ENCODE data around the gene P2RY2. TPM values are rescaled to one million over a fixed set of nuclear protein-coding genes. Genes with fewer than 3 reads are reported as not detected.
"Not testable (repeated sequence)": the region's sequence is repeated elsewhere in the genome, so short reads cannot be mapped to it uniquely, and the experiment has no call there.

The P2RY2 gene
- polyA plus RNA-seq, 1 donor = 0.58 TPM

DNA sequence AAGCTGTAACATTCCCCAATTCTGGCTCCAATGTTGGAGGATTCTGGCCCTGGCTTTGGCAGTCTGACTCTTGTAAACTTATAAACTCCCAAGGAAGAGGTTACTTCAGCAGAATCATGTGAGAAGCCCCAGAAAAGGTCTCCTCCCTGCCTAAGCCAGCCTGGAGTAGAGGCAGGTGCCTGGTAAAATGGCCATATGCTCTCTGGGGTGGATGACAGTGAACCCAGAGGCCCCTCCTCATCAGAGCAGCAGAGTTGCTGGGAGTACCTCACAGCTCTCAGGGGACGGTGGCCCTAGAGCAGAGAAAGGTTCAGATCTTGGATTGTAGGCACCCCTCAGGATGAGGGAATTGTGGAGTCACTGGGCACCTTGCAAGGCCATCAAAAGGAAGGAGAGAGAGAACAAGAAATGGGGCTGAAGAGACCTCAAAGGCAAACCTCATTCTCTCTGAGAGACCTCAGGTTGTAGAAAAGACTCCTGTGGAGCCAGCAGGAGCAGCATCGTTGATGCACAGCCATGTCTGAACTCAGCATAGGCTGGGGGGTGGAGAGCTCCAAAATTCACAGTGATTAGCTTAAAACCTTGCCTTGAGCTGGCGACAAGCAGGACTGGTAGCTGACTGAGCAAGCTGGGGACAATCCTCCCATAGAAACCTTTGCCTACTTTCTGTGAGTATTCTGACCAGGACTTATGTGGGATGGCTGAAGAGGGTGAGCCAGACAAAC is 49.2 kb downstream of the P2RY2 start:
- DNase-seq = no peak

DNA sequence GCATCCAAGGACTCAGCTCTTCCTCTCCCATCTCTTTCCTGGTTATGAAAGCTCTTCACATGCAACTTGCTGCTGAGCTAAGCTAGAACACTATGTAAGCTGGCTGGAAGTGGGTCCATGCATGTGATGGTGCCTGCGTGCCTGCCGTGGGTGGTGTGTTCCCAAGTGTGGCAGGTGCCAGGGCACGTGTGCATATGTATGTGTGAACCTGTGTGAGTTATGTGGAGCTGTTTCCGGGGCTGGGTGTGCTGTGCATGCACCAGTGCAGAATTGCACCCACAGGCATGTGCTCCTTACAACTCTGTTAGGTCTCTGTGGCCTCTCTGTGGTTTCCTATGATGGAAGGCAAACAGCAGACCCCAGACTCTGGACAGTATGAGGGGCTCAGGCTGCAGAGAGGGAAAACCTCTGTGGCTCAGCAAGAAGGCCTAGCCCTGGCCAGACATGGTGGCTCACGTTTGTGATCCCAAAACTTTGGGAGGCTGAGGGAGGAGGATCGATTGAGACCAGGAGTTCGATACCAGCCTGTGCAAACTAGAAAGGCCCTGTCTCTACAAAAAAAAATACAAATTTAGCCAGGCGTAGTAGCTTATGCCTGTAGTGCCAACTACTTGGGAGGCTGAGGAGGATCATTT is 49.9 kb downstream of the P2RY2 start:
- no peak for DNase-seq

DNA sequence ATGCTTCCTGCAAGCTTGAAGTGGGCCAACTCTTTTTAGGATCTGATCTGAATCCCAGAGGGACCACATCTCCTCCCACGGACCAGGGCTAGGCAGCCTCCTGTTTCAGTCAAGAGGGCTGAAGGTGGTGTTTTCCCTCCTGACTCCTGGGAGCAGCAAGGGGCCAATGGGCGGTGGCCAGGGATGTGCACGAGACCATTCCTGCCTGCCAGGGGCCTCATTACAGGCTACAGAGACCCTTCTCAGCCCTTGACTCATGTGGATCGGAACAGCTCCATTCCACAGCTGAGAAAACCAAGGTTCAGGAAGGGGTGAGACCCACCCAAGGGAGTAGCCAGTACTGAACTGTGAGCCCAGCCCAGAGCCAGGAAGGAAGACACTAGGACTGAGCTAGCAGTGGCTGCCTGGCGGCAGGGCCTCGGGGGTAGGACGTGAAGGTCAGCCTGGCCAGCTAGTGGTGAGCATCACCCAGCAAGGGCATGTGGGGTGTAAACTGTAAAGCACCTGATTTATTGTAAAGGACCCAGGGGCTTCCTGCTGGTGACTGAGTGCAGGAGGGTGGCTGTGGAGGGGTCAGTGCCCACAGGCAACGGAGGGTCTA is 50.7 kb downstream of the P2RY2 start:
- DNase-seq = no peak

- no peak for DNase-seq
Observed at GRCh38 chr11:73269459-73270015, 51.5 kb downstream of the P2RY2 start.

GRCh38 chr11:73270016-73270854 is 52.2 kb downstream of the P2RY2 start:
- DNase-seq = no peak

DNA sequence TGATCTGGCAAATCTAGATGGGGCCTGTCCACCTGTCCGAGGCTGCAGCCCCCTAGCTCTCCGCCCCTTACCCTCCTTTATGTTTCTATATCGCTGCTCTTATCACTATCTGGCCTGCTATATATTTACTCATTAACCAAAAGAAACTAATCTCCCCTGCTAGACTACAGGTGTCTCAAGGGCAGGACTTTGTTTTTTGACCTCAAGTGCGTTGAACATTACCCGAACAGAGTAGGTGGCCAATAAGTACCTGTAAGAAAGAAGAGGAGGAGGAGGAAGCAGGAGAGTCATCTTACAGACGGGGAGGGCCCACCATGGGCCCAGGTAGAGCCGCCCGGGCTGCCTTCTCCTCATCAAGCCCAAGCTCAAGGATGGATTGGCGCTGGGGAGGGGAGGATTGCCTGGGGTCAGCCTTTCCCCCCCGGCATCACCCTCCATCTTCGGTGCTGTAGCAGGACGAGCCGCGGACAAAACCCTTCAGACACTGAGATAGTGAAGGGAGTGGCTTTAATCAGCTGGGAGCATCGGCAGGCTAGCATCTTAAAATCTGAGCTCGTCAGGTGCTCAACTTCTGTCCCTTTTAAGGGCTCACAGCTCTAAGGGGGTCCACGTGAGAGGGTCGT is 52.9 kb downstream of the P2RY2 start:
- no peak for DNase-seq

GRCh38 chr11:73271478-73271865 is 53.4 kb downstream of the P2RY2 start:
- not testable (repeated sequence) for DNase-seq

DNA sequence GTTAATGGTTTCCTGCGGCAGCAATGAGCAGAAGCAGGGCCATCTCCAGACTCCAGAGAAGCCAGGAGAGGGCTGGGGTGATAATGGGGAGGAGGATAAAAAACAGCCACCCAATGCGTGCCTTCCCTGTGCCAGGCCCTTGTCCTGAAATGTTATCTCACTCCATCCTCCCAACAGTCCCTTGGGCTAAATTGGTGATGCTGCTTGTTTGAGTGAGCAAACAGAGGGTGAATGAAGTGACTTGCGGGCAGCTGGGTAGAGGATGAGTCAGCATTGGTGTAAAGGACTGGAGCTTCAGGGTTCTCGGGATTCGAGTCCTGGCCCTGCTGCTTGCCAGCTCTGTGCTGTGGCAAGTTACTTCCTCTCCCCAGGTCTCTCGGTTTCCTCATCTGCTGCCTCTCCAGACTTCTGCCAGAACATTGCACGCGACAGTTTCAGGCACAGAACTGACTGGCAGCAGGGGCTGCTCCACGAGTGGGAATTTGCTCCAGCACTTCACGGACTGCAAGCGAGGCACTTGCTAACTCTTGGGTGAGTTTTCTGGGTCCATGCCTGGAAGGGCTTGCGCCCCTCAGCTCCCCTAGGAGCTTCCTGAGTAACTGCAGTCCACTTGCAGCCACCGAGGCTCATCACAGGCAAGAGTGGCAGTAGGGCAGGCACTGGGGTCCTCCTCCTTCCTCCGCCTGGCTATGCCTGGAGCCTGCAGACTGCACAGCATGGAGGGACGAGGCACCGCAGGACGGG is 54.0 kb downstream of the P2RY2 start, which contains the start of gene P2RY6:
P2RY6 (plus strand) TSS at position 403 of the 744 bp plus-strand sequence. CDS start 24,181 bp downstream, outside the sequence.
- no peak for DNase-seq

DNA sequence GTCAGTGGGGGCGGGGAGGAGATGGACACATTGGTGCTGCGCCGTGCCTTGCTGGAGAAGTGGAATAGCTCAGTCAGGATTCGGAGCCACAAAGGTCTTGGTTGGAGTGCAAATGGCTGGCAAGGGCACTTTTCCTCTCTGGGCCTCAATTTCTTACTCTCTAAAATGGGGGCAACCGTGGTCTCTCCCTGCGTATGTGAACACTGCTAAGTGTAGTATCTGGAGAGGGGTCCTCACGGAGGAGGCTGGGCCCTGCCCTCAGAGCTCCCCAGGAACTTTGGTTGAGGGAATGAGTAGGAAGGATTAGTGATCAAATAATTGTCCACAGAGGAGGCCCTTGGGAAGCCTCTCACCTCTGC is 54.6 kb downstream of the P2RY2 start:
- DNase-seq = no peak

GRCh38 chr11:73273222-73273895 is 55.3 kb downstream of the P2RY2 start:
- no peak for DNase-seq

DNA sequence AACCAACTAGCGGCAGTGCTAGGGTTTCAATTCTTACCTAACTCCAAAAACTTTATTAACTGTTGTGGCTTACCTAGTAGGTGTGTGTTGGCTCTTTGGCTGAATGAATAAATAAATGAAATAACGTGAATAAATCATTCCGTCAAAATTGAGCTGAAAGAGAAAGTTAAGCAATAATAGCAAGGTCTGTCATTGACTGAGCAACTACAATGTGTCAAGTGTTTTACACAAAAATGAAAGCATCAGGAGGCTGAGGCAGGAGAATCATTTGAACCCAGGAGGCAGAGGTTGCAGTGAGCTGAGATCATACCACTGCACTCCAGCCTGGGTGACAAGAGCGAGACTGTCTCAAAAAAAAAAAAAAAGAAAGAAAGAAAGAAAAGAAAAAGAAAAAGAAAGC is 56.1 kb downstream of the P2RY2 start:
- DNase-seq = not testable (repeated sequence)

DNA sequence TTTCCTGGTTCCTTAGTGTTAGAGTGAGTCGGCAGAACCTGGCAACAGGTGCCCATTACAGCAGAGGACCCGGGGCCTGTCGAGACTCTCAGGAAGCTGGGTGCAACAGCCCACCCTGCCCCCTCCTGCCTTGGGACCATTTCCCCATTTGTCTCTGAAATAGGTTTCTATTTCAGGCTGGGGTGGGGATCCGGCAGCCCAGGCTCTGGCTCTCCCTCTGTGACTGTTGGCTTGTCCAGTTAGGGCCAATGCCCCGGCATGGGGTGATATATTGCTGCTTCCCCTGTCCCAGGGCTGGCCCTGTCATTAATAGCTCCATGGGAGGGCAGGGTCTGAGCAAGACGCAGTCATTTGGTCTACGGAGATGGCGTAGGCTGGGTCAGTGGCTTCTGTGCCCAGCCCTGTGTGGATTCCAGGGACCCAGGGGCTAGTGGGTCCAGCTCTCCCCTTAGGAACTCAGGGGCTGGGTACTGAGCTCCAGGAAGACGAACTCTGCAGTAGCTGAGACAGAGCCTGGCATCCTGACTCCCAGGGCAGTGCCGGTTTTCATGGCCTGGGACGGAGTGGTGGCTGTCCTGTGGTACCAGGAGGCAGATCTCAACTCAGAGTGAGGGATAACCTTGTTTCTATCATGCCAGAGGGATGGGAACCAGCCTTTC is 56.8 kb downstream of the P2RY2 start:
- DNase-seq = no peak

- DNase-seq = no peak
Observed at GRCh38 chr11:73275381-73275750, 57.3 kb downstream of the P2RY2 start.

DNA sequence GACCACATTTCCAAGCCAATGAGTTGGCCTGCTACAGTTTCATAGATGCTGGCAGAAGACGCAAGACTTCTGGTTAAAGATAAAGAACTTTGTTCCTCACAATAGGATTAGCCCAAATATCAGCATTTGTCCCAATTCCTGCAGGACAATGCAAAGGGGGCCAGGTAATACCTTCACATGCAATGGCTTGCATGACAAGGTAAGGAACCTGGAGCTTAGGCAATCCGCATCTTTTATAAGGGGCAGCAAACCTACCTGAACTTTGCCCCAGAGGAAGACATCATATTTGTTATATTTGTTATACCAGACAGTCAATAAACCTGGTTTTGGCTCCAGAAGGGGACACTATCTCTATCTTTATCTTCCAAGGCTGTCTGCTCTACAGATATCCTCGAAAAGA is 59.4 kb downstream of the P2RY2 start:
- DNase-seq = no peak

DNA sequence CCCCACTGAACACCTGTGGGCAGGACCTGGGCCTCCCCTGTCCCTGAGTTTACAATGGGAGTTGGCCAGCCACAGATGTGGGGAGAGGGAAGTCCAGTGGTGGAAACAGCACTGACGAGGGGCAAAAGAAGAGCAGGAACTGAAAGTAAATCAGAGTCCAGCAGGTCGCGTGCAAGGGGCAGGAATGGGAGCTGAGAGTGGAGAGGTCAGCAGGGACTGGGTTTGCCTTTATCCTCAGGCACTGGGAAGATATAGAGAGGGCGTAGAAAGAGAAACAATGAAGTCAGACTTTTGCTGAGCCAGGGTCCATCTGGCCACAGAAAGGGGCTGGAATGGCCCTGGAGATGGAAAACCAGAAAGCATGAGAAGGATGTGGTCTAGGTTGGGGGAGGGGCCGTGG is 62.5 kb downstream of the P2RY2 start:
- DNase-seq = no peak

- DNase-seq = no peak
Observed at GRCh38 chr11:73281201-73281741, 63.2 kb downstream of the P2RY2 start.

DNA sequence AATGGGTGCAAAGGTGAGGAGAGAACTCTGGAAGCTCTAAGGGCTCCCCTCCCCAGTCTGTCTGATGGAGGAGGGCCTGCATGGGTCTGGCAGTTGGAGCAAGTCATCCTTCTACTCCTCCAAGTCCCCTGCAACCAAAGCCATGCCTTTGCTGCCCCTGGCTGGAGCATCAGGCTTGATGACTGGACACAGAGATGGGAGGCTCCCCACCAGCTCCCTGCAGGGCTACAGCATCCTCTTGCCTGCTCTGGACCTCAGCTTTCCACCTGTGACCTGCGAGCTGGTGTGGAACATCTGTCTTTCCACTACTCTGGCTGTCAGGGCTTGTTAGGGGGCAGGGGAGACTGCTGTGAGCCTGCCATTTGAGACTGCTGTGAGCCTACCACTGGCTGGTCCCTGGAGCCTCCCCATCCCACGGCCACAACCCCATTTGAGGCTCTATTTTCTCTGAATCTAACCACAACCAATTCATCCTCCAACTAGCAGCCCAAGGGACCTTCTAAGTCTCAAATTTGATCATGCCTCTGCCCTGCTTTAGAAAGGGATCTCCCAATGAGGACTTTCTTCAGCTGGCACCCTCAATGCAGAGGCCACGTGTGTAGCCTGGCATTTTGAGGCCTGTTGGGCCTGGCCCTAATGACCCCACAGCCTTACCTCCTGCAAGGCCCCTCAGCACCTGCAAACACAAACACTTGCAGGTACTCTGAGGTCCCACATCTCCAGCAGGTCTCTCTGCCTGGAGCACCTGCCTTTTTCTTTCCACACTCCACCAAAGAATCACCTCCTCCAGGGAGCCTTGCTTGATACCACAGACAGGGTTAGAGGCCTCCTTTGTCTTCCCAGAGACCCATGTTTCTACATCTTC is 63.9 kb downstream of the P2RY2 start:
- no peak for DNase-seq

GRCh38 chr11:73283276-73284000 is 65.4 kb downstream of the P2RY2 start:
- DNase-seq = no peak
